NB4 (cell line): ENCODE measurements around the gene RBP2.

Source experiments
- MYC ChIP-seq: IDR thresholded peaks from 2 replicates; pipeline ENCODE4 v1.6.1; 2011; ENCODE audit warnings: low read depth, low read length
- POLR2A ChIP-seq: IDR thresholded peaks from 2 replicates; pipeline ENCODE4 v1.6.1; 2011; ENCODE audit warnings: mild to moderate bottlenecking; ENCODE audit not compliant: insufficient read length; ENCODE audit errors: extremely low read depth
- TF ChIP-seq, protein P1 (sequence below): IDR thresholded peaks from one replicate; pipeline ENCODE4 v1.5.1; 2012; ENCODE audit warnings: low read depth, low read length
- TF ChIP-seq, protein P2 (sequence below): IDR thresholded peaks from 2 replicates; pipeline ENCODE4 v1.6.1; 2011; ENCODE audit warnings: low read depth, low read length

DNA sequence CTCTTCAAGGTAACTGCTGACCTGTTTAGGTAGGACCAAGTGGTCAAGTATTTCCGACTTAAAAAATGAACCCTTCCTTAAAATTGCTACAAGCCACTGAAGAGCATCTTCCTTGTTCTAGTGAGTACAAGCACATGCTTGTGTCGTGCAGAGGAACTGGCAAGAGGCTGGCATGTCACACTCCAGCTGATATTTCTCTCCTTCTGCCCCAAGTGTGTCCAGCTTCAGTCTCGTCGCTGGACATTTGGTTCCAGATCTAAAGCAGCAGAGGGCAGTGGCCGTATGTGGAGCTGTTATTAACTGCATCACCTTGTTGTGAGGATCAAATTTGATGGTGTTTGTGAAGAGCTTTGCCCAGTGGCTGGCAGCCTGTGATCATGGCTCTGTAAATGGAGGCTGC is 10.0 kb downstream of the RBP2 start:
- no peak for TF ChIP-seq POLR2A
- TF ChIP-seq, protein P1, sequence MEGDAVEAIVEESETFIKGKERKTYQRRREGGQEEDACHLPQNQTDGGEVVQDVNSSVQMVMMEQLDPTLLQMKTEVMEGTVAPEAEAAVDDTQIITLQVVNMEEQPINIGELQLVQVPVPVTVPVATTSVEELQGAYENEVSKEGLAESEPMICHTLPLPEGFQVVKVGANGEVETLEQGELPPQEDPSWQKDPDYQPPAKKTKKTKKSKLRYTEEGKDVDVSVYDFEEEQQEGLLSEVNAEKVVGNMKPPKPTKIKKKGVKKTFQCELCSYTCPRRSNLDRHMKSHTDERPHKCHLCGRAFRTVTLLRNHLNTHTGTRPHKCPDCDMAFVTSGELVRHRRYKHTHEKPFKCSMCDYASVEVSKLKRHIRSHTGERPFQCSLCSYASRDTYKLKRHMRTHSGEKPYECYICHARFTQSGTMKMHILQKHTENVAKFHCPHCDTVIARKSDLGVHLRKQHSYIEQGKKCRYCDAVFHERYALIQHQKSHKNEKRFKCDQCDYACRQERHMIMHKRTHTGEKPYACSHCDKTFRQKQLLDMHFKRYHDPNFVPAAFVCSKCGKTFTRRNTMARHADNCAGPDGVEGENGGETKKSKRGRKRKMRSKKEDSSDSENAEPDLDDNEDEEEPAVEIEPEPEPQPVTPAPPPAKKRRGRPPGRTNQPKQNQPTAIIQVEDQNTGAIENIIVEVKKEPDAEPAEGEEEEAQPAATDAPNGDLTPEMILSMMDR = no peak
- TF ChIP-seq MYC = no peak
- TF ChIP-seq, protein P2, sequence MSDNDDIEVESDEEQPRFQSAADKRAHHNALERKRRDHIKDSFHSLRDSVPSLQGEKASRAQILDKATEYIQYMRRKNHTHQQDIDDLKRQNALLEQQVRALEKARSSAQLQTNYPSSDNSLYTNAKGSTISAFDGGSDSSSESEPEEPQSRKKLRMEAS = no peak
